Measurements from ENCODE around the gene KAZALD1.
A peak's percentile ranks its signal among the peaks of the same experiment; 100 is the strongest.

KAZALD1 gene, protein sequence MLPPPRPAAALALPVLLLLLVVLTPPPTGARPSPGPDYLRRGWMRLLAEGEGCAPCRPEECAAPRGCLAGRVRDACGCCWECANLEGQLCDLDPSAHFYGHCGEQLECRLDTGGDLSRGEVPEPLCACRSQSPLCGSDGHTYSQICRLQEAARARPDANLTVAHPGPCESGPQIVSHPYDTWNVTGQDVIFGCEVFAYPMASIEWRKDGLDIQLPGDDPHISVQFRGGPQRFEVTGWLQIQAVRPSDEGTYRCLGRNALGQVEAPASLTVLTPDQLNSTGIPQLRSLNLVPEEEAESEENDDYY
- 0 to 0.13 reads per million in 2 experiments for total RNA-seq

DNA sequence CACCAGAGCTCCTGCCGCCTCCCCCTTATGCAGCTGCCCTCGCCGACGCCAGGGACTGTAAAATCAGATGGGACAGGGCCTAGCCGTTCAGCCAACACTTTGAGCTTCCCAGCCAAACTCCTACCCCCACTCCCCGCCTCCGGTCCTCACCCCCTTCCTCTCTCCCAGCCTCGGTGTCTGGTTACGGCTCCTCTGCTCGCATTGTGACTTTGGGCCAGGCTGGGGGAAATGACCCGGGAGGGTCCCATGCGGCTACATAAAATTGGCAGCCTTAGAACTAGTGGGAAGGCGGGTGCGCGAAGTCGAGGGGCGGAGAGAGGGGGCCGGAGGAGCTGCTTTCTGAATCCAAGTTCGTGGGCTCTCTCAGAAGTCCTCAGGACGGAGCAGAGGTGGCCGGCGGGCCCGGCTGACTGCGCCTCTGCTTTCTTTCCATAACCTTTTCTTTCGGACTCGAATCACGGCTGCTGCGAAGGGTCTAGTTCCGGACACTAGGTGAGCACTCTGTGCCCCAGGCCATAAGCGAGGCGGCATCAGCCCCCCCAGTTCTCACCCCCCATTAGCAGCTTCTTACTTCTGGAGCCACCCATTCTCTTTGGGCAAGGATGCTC, at the start of gene KAZALD1:
KAZALD1 (plus strand) TSS at position 366 of the 608 bp plus-strand sequence. CDS start 604 bp downstream, outside the sequence.
- no peak for DNase-seq (ENCODE audit: low read depth)

DNA sequence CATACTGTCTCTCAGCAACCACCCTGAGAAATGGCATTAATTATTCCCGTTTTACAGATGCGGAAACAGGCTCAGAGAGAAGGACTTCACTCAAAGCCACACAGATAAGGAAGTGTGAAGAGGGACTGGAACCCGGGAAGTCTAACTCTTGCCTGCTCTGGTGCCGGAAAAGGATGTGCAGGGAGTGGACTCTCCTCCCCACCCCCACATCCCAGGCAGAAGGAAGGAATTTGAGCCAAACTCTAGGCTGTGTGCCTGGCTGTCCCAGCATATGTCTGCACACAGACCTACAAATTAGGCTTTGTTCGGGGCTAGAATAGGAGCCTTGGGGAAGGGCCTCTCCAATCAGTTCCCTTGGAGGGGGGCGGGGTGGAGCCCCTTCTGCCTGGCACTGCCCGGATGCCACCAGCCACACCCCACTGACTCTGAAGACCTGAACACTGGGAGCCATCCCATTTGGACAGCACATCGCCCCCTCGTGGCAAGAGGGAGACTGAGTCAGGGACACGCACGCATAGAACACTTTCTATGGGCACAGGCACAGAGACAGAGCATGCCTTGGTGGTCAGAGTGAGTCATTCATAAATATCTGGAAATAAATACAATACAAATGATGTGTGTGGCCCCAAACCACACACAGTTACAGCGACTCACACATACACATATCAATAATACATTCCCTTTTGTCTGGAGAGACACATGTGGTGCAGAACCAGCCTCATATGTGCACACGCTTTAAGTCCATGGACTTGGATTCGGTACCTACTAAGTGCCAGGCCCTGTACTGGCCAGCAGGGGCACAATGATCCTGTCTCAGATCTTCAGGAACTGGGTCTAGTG, 49.0 kb upstream of the KAZALD1 start:
- DNase-seq (ENCODE audit: low read depth): peak; percentile 65

DNA sequence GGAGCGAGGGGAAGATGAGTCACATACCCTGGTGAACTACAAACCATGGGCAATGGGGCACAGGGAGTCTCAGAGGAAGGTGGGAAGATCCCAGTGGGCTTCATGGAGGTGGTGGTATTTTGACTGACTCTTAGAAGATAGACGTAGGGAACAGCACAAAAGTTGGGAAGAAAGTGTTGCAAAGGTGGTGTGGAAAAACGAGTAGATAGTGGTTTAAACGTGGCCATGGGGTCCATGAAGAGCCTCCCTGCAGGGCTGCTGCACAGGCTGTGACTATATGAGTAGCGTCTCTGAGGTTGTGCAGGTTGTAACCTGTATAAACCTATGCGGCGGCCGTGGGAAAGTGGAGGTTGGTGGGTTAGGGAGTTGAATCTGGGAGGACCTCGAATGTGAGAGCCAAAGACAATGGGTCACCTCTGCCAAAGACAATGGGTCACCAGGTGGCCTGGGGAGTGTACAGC, 48.4 kb upstream of the KAZALD1 start:
- no peak for DNase-seq (ENCODE audit: low read depth)

DNA sequence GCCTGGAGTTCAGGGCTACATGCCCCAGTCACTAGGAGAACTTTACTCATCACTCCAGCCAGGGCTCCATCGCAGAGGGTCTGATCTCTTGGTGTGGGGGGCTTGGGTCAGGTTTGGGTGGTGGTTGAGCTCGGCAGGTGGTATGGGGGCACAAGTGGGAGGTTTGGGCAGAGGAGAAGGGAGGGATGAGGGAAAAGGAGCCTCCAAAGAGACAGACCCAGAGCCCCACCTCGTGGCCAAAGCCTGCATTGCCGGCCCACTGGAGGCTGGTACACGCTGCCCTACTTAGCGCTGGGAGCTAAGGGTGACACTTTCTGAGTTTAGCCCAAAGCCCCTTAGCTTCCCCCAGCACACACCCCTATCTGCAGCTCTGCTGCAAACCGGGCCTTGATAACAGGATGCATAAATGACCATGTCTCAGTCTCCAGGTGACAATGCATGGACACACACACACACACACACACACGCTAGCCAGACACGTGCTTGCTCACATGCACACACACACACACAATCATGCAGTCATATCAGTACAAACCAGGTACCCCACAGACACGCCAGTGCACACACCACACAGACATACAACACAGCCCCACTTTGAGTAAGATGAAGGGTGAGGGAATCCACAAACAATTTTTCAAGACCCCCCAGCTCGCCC, 47.4 kb upstream of the KAZALD1 start:
- peak; percentile 62 for DNase-seq (ENCODE audit: low read depth)

DNA sequence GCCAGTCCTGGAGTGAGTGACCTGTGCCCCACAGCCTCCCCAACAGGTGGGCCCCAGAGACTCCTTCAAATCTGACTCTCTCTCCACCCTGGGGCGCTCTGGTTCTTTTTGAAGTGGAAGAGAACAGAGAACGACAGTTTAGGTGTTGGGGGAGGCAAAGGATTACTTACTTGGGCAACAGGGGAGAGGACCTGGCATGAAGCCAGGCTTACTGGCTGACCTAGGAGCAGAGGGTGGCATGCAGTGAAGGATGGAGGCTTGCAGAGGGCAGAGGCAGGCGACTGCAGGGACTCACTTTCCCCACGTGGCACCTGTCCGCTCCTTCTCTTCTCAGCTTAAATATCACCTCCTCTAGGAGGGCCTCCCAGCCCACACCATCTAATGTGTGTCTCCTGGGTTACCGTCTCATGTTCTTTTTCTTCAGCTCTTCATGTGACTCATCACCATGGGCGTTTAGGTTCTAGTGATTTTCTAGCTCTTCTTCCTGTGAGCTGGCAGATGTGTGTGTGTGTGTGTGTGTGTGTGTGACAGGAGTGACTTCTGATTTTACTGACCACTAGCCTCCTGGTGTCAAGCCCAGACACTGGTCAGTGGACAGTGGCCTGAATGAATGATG, 46.7 kb upstream of the KAZALD1 start:
- no peak for DNase-seq (ENCODE audit: low read depth)

DNA sequence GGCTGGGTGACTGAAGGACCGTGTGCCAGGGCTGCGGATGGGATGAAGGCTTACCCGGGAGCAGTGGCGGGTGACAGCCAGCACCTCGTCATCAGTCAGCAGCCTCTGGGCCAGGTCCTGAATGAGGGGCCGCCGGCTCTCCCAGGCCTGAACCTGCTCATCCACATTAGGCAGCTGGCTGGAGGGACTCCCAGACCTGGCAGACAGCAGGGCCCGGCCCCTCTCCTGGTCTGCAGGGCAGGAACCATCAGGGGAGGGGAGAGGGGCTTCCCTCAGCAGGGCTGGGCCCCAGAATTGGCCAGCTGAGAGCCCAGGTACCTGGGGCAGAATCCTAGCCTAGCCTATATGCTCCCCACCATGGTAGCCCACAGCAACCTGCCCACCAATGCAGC, 46.2 kb upstream of the KAZALD1 start:
- no peak for DNase-seq (ENCODE audit: low read depth)

DNA sequence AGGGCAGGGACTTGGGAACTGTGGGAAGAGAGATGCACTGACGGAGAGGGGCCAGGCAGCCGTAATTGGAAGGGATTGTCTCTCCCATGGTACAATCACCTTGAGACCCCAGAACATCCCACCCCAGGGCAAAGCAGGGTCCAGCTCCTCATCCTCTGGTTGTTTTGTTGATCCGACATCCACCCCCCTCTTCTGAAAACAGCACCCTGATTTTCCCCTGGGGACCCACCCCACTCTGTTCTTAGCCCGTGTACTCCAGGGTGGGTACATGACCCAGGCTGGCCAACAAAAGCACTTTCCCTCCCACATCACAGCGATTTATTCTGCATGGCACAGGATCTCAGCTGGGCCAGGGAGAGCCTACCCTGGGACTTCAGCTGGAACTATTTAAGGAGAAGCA, 45.0 kb upstream of the KAZALD1 start:
- no peak for DNase-seq (ENCODE audit: low read depth)

DNA sequence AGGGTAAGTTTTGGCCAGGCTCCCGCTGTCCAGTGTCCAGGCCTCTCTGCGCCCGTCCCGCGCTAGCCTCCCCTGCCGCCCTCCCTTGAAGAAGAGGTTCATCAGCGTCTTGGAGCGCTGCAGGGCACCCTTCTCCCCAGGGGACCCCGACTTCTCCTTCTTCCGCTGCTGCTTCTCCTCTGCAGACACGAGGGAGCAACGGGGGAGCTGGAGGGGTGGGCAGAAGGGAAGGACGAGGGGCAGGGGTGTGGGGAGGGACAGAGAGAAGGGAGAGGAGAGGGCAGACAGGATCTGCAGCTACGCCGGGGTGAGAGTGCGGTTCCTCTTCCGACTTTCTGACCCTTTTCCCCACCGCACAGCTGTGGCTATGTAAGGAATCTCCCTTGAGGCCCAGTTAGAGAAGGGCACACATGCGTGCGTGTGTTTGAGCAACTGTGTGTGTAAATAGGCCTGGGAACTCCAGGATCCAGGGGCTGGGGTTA, 43.6 kb upstream of the KAZALD1 start:
- no peak for DNase-seq (ENCODE audit: low read depth)

DNA sequence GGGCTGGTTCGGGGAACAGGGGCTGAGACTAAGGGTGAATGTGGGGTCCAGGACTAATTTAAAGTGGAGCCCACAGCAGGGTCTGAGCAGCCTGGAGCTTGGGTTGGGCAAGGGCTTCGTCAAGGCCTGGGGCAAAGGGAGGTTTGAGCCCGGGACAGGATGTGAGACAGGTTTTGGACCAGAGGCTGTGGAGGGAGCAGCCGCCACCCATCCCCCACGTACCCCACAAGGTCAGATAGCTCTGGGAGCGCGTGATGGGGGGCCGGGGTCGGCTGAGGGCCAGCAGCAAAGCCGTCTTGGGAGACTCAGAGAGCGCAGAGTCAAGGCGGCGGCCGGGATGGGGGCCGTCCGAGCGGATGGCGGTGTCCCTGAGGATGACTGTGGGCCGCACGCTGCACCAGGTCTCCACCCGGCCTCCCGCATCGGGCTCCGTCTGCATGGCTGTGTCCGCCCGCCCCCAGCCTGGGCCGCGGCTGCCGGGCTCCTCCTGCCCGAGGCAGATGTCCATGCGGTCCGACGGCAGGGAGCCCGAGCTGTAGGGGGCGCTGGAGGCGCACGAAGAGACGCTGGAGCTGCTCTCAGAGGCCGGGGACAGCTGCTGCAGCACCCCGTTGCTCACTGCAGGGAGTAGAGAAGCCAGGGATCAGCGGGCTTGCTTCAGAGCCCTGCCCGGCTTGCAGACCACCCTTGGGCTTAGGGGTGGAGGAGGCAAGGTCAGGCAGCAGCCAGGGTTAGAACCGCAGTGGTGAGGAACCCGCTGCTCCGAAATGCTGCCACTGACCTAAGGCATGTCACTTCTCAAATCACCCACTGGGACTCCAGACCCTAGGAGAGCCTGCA, 43.0 kb upstream of the KAZALD1 start:
- peak; percentile 40 for DNase-seq (ENCODE audit: low read depth)

DNA sequence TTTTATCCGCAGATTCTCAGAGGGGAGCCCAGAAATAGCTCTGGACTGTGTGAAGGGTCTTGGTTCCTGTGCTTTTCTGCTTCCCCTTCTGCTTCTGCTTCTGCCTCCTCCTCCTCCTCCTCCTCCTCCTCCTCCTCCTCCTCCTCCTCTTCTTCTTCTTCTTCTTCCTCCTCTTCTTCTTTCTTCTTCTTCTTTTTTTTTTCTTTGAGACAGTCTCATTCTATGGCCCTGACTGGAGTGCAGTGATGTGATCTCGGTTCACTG, 42.4 kb upstream of the KAZALD1 start:
- DNase-seq (ENCODE audit: low read depth): no peak

DNA sequence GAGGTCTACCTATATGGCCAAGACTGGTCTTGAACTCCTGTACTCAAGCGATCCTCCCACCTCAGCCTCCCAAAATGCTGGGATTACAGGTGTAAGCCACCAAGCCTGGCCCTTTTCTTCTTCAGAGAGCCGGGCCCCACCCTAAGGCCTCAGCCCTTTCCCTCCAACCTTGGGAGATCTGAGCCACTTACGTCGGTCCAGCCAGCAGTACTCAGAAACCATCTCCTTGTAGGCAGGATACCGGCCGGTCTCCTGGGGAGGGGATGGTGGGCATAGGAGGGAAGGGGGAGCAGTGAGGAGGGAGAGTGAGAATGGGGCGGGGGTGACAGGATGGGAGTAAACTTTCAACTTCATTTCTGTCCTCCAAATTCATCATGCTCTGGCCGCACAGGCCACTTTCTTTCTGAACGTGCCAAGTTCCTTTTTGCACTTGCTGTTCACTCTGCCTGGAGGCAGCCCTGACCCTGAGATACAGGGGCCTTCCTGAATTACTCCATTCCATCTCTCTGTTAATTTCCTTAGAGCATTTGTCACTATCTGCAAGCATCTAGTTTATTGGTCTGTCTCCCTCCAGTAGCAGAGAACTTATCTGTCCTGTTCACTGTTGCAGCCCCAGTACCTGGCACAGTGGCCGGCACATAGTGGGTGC, 41.2 kb upstream of the KAZALD1 start:
- no peak for DNase-seq (ENCODE audit: low read depth)

DNA sequence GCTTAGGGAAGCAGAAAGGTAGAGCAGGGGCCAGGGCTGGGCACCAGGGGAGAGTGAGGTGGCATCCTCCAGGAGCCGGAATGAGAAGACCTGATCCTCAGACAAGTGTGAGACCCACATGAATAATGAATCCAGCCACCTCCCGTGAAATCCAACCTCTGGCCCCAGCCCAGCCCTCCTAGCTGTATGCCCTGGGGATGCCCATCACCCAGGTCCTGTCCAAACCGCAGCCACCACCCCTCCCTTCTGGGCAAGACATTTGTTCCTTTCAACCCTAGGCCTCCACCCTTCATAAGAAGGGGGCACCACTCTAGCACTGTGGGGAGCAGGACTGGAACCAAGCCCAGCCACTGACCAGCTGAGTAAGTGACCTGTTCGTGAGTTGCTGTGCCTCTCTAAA, 40.5 kb upstream of the KAZALD1 start:
- no peak for DNase-seq (ENCODE audit: low read depth)

DNA sequence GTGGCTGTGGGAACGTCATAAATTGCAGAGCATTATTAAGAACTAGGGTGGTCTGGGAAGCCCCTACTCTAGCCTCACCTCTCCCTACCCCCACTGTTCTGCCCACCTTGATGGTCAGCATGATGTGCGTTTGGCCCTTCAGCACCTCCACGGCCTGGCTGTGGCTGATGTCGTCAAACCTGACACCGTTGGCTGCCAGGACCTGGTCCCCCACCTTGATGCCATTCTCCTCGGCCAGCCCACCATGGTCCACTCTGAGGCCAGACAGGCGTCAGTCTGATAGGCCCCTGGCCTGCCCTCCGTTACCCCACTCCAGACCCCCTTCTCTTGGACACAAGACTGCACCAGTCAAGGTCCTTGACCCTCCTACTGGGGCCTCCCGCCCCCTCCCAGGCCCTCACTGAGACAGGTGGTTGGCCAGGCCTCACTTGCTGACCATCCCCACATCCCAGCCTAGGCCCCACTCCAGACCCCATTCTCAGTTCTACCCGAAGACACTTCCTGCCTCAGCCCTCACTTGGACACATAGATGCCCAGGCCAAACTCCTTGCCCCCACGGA, 40.0 kb upstream of the KAZALD1 start:
- no peak for DNase-seq (ENCODE audit: low read depth)

DNA sequence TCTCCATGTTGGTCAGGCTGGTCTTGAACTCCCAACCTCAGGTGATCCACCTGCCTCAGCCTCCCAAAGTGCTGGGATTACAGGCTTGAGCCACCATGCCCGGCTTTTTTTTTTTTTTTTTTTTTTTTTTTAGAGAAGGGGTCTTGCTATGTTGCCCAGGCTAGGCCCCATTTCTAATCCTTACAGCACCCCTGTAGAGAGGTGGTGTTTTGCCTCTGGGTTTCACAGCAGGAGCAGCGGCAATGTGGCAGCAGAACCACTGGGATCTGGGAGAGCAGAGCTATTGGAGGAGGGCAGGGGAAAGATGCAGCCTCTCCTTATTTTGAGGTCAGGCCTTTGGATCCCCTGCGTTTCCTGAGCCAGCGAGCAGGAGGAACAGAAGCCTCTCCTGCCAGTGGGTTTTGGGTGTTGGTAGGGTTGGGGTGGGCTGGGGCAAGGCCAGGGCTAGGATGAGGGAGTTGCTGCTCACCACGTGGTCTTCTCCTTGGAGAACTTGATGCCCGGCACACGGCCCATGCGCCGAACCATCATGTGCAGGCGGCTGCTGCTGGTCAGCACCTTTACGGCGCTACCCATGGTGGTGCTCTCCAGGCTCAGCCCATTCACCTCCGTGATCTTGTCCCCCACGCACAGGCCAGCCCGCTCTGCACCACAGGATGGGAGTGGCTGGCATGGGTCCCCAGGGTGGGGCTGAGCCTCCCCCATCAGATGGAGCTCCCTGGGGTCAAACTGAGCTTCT, 38.7 kb upstream of the KAZALD1 start:
- DNase-seq (ENCODE audit: low read depth): no peak

DNA sequence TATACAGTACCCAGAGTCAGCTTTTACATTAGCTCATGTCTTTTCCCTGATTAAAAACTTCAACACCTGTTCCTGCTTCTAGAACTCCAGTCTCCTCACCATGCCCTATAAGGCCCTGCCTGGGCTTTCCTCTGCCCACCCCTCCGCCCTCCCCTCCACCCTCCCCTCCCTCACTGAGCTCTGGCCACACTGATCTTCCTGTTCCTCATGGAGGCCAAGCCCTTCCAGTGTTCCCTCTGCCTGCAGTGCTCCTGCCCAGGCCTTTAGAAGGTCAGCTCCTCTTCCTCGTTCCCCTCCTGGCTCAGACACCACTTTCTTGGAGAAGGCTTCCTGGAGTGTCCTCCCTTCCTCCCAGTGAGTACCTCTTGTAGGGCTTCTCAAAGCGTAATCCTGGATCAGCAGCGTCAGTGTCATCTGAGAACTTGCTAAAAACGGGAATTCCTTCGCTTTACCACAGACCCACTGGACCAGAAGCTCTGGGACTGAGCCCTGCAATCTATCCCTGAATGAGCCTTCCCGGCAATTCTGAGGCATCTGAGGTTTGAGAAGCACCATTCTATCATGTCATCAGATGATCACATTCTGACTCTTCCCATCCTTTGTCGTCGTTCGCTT, 34.6 kb upstream of the KAZALD1 start:
- DNase-seq (ENCODE audit: low read depth): no peak

DNA sequence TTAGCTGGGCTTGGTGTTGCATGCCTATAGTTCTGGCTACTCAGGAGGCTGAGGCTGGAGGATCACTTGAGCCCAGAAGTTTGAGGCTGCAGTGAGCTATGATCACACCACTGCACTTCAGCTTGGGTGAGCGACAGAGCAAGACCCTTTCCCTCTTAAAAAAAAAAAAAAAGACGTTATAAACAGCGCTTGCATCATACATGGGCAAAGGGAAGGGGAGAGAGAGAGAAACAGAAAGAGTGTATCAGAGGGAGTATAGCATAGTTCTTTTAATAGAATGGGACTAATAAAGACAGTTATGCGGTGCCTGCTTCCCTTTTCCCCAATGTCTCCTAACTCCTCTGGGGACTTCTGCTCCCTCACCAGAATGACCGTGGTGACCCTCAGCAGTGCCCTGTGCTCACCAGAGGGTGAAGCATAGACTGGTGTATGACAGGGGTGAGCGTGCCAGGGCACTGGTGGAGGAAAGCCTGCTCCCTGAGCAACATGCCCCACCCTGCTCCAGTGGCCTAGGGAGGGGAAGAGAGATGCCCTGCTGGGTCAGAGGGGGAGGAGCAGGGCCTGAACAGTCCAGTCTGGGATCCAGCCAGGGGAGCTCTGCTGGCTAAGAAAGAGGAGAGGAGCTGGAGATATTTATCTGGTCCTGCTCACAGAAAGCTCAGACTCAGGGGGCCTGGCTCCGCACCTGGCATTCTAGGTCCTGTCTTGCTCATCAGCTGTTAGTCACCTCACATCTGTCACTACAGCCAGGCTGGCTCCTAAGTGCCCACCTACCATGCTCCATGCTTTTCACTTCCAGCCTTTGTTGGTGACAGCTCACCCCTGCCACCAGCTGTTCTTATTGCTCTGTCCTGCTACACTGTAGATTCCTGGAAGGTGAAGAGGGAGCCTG, 33.1 kb upstream of the KAZALD1 start:
- no peak for DNase-seq (ENCODE audit: low read depth)

DNA sequence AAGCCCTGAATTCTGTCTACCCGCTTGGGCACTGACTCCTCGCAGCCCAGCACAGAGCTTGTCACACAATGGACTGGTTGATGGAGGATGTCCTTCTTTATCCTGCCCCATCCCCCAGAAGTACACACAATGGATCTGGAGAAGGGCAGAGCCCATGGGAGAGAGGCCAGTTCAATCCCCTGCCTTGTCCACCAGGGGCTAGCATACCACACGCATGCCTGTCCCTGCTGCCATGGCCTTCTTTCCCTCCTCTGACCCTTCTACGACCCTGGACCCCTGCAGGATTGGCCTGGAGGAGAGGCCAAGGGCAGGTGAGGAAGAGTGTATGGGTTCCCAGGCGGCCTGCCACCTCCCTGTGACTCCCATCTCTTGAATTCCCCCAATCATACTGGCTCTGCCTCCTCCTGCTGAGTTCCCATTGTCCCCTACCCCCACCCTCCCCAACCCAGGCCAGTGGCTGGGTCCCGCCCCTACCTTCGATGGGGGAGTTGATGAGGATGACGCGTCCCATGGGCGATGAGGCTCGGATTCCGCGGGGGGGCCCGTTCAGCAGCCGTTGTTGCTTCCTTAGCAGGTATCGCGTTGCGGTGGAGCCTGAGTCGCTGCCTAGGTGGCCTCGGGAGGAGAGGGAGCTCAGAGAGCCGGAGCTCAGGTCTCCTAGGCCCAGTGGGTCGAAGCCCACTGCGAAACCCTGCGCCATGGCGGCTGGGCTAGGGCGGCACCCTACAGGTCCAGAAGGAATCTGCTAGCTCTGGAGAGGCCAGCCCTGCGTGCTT, 32.1 kb upstream of the KAZALD1 start:
- no peak for DNase-seq (ENCODE audit: low read depth)
